HEK293 (cell line): ENCODE measurements around the gene WTAP.

Experiments
- ATF2 ChIP-seq: fragments of 450-650 bp; formaldehyde crosslinking; IDR thresholded peaks from 2 replicates; pipeline ENCODE4 v1.5.1; 2016; ENCODE audit warnings: missing biosample characterization, missing genetic modification characterization, low read depth
- HOXC10 ChIP-seq: sonication (generic); formaldehyde crosslinking; IDR thresholded peaks from 2 replicates; pipeline ENCODE4 v1.8.1; 2023; ENCODE audit warnings: mild to moderate bottlenecking, missing genetic modification reagents
- INSM2 ChIP-seq: fragments of 450-650 bp; formaldehyde crosslinking; IDR thresholded peaks from 2 replicates; pipeline ENCODE4 v1.5.1; 2016; ENCODE audit warnings: missing biosample characterization, missing genetic modification characterization
- KLF7 ChIP-seq: fragments of 450-650 bp; formaldehyde crosslinking; IDR thresholded peaks from 2 replicates; pipeline ENCODE4 v1.5.1; 2016; ENCODE audit warnings: missing biosample characterization, missing genetic modification characterization, borderline replicate concordance
- MYNN ChIP-seq: fragments of 450-650 bp; formaldehyde crosslinking; IDR thresholded peaks from 2 replicates; pipeline ENCODE4 v1.5.1; 2016; ENCODE audit warnings: missing biosample characterization, missing genetic modification characterization, borderline replicate concordance
- OSR2 ChIP-seq: fragments of 450-650 bp; formaldehyde crosslinking; IDR thresholded peaks from 2 replicates; pipeline ENCODE4 v1.5.1; 2016; ENCODE audit warnings: missing biosample characterization, missing genetic modification characterization
- SCRT2 ChIP-seq: fragments of 450-650 bp; formaldehyde crosslinking; IDR thresholded peaks from 2 replicates; pipeline ENCODE4 v1.5.1; 2016; ENCODE audit warnings: missing biosample characterization, missing genetic modification characterization
- ZNF132 ChIP-seq: fragments of 450-650 bp; formaldehyde crosslinking; IDR thresholded peaks from 2 replicates; pipeline ENCODE4 v1.5.1; 2017; ENCODE audit warnings: missing biosample characterization, missing genetic modification characterization, borderline replicate concordance
- ZNF18 ChIP-seq: fragments of 450-650 bp; formaldehyde crosslinking; IDR thresholded peaks from 2 replicates; pipeline ENCODE4 v1.5.1; 2016; ENCODE audit warnings: missing biosample characterization, missing genetic modification characterization
- ZNF184 ChIP-seq: fragments of 450-650 bp; IDR thresholded peaks from 2 replicates; pipeline ENCODE4 v1.5.1; 2018; ENCODE audit warnings: missing biosample characterization, mild to moderate bottlenecking, missing genetic modification characterization
- ZNF248 ChIP-seq: fragments of 450-650 bp; formaldehyde crosslinking; IDR thresholded peaks from 2 replicates; pipeline ENCODE4 v1.5.1; 2017; ENCODE audit warnings: missing biosample characterization, missing genetic modification characterization
- ZNF311 ChIP-seq: fragments of 450-650 bp; formaldehyde crosslinking; IDR thresholded peaks from 2 replicates; pipeline ENCODE4 v1.5.1; 2017; ENCODE audit warnings: missing biosample characterization, missing genetic modification characterization, borderline replicate concordance
- ZNF341 ChIP-seq: fragments of 450-650 bp; formaldehyde crosslinking; IDR thresholded peaks from 2 replicates; pipeline ENCODE4; 2016; ENCODE audit warnings: low read depth, missing biosample characterization, missing genetic modification characterization
- ZNF366 ChIP-seq: fragments of 450-650 bp; formaldehyde crosslinking; conservative IDR thresholded peaks from 2 replicates; pipeline ENCODE4 v1.5.1; 2016; ENCODE audit warnings: missing biosample characterization, missing genetic modification characterization
- ZNF37A ChIP-seq: fragments of 450-650 bp; IDR thresholded peaks from 2 replicates; pipeline ENCODE4 v1.5.1; 2018; ENCODE audit warnings: missing biosample characterization, missing genetic modification characterization
- ZNF449 ChIP-seq: fragments of 450-650 bp; formaldehyde crosslinking; IDR thresholded peaks from 2 replicates; pipeline ENCODE4 v1.5.1; 2017; ENCODE audit warnings: missing biosample characterization, mild to moderate bottlenecking, missing genetic modification characterization, moderate library complexity
- ZNF510 ChIP-seq: fragments of 450-650 bp; formaldehyde crosslinking; IDR thresholded peaks from 2 replicates; pipeline ENCODE4 v1.5.1; 2018; ENCODE audit warnings: mild to moderate bottlenecking, missing genetic modification characterization, missing biosample characterization; ENCODE audit not compliant: insufficient replicate concordance
- ZNF76 ChIP-seq: fragments of 450-650 bp; formaldehyde crosslinking; IDR thresholded peaks from 2 replicates; pipeline ENCODE4; 2016; ENCODE audit warnings: low read depth, missing biosample characterization, missing genetic modification characterization, borderline replicate concordance
- ZSCAN30 ChIP-seq: fragments of 450-650 bp; IDR thresholded peaks from 2 replicates; pipeline ENCODE4 v1.5.1; 2018; ENCODE audit warnings: missing biosample characterization, mild to moderate bottlenecking, missing genetic modification characterization, moderate library complexity
- TF ChIP-seq, protein P1 (sequence below): fragments of 450-650 bp; formaldehyde crosslinking; IDR thresholded peaks from 2 replicates; pipeline ENCODE4 v1.5.1; 2016; ENCODE audit warnings: missing biosample characterization, missing genetic modification characterization, borderline replicate concordance
- TF ChIP-seq, protein P2 (sequence below): fragments of 450-650 bp; formaldehyde crosslinking; IDR thresholded peaks from 2 replicates; pipeline ENCODE4 v1.5.1; 2017; ENCODE audit warnings: missing biosample characterization, missing genetic modification characterization
- TF ChIP-seq, protein P3 (sequence below): fragments of 450-650 bp; formaldehyde crosslinking; IDR thresholded peaks from 2 replicates; pipeline ENCODE4 v1.5.1; 2016; ENCODE audit warnings: missing biosample characterization, missing genetic modification characterization

The WTAP gene

DNA sequence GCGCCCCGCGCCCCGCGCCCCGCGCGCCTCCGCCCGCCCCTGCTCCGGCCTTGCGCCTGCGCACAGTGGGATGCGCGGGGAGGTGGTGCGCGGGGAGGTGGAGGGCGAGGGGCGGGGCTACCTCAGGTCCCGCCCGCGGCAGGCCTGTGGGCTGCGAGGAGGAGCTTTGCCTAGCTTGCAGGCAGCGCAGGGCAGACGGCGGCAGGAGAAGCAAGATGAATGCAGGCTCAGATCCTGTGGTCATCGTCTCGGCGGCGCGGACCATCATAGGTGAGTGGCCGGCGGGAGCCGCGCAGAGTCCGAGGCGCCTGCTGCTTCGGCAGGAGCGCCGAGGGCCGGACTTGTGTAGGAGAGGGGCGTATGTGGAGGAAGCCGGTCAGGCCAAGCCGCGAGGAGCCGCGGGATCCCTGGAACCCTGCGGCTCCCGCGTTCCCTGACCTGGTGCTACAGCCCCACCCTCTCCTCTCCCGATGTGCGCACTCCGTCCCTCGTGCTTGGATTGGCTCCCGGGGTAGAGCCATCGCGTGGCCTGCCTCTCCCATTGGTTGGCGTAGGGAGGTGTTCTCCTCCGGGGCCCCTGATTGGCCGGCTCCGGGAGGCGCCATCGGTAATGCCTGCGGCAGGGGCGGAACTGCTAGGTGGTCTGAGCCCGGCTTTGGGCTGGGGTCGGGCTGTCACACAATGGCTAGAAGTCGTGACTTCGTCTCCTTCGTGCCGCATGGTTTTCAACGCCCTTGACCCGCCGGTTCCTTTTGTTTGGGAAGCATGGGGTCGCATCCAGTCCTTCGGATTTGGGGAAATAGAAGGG is 34.8 kb downstream of the WTAP start, which contains the start of gene ACAT2 (continued):
- TF ChIP-seq, protein P1, sequence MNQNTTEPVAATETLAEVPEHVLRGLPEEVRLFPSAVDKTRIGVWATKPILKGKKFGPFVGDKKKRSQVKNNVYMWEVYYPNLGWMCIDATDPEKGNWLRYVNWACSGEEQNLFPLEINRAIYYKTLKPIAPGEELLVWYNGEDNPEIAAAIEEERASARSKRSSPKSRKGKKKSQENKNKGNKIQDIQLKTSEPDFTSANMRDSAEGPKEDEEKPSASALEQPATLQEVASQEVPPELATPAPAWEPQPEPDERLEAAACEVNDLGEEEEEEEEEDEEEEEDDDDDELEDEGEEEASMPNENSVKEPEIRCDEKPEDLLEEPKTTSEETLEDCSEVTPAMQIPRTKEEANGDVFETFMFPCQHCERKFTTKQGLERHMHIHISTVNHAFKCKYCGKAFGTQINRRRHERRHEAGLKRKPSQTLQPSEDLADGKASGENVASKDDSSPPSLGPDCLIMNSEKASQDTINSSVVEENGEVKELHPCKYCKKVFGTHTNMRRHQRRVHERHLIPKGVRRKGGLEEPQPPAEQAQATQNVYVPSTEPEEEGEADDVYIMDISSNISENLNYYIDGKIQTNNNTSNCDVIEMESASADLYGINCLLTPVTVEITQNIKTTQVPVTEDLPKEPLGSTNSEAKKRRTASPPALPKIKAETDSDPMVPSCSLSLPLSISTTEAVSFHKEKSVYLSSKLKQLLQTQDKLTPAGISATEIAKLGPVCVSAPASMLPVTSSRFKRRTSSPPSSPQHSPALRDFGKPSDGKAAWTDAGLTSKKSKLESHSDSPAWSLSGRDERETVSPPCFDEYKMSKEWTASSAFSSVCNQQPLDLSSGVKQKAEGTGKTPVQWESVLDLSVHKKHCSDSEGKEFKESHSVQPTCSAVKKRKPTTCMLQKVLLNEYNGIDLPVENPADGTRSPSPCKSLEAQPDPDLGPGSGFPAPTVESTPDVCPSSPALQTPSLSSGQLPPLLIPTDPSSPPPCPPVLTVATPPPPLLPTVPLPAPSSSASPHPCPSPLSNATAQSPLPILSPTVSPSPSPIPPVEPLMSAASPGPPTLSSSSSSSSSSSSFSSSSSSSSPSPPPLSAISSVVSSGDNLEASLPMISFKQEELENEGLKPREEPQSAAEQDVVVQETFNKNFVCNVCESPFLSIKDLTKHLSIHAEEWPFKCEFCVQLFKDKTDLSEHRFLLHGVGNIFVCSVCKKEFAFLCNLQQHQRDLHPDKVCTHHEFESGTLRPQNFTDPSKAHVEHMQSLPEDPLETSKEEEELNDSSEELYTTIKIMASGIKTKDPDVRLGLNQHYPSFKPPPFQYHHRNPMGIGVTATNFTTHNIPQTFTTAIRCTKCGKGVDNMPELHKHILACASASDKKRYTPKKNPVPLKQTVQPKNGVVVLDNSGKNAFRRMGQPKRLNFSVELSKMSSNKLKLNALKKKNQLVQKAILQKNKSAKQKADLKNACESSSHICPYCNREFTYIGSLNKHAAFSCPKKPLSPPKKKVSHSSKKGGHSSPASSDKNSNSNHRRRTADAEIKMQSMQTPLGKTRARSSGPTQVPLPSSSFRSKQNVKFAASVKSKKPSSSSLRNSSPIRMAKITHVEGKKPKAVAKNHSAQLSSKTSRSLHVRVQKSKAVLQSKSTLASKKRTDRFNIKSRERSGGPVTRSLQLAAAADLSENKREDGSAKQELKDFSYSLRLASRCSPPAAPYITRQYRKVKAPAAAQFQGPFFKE (tag by site-specific recombination) = no peak
- TF ChIP-seq, protein P2, sequence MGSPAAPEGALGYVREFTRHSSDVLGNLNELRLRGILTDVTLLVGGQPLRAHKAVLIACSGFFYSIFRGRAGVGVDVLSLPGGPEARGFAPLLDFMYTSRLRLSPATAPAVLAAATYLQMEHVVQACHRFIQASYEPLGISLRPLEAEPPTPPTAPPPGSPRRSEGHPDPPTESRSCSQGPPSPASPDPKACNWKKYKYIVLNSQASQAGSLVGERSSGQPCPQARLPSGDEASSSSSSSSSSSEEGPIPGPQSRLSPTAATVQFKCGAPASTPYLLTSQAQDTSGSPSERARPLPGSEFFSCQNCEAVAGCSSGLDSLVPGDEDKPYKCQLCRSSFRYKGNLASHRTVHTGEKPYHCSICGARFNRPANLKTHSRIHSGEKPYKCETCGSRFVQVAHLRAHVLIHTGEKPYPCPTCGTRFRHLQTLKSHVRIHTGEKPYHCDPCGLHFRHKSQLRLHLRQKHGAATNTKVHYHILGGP (tag by site-specific recombination) = no peak
- TF ChIP-seq ZNF510 (tag by site-specific recombination) (no peak), ZNF76 (peak; percentile 80; the same call in 1 of the 2 replicates), ZNF132 (no peak), ZNF184 (tag by site-specific recombination) (peak; percentile 18; the same call in 1 of the 2 replicates), SCRT2 (tag by site-specific recombination) (no peak), HOXC10 (CRISPR knock-in tag) (no peak), ZNF449 (tag by site-specific recombination) (no peak), ZNF248 (tag by site-specific recombination) (no peak), KLF7 (tag by site-specific recombination) (peak; percentile 82), ZNF18 (tag by site-specific recombination) (no peak), OSR2 (tag by site-specific recombination) (no peak), ZNF366 (tag by site-specific recombination) (peak; percentile 70), INSM2 (tag by site-specific recombination) (peak; percentile 73), ATF2 (tag by site-specific recombination) (no peak), ZNF341 (peak; percentile 55), MYNN (0 out of 2 replicates have a peak, but pooled peaks have one; percentile 13), ZSCAN30 (tag by site-specific recombination) (peak; percentile 88; the same call in 1 of the 2 replicates), ZNF37A (tag by site-specific recombination) (no peak), ZNF311 (no peak)
- TF ChIP-seq, protein P3, sequence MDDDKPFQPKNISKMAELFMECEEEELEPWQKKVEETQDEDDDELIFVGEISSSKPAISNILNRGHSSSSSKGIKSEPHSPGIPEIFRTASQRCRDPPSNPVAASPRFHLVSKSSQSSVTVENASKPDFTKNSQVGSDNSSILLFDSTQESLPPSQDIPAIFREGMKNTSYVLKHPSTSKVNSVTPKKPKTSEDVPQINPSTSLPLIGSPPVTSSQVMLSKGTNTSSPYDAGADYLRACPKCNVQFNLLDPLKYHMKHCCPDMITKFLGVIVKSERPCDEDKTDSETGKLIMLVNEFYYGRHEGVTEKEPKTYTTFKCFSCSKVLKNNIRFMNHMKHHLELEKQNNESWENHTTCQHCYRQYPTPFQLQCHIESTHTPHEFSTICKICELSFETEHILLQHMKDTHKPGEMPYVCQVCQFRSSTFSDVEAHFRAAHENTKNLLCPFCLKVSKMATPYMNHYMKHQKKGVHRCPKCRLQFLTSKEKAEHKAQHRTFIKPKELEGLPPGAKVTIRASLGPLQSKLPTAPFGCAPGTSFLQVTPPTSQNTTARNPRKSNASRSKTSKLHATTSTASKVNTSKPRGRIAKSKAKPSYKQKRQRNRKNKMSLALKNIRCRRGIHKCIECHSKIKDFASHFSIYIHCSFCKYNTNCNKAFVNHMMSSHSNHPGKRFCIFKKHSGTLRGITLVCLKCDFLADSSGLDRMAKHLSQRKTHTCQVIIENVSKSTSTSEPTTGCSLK (tag by site-specific recombination) = no peak
